ENCODE results near the gene SCAMP1.
"Not testable (repeated sequence)": the region's sequence is repeated elsewhere in the genome, so short reads cannot be mapped to it uniquely, and the experiment has no call there.

Gene SCAMP1

GRCh38 chr5:78430866-78431265 lies 70.4 kb downstream of the SCAMP1 start:
- no peak overlapping the region for H3K4me3 Mint-ChIP-seq
- H3K9me3 Mint-ChIP-seq: peaks cover 15% of the 10 kb centered on the region
- H3K27ac Mint-ChIP-seq: no peak overlapping the region
- H3K4me1 Mint-ChIP-seq (ENCODE audit: low read depth): no peaks in the 10 kb centered on the region
- H3K27me3 Mint-ChIP-seq: no peaks in the 10 kb centered on the region
- H3K36me3 Mint-ChIP-seq (ENCODE audit: low read depth): peaks cover 63% of the 10 kb centered on the region

DNA sequence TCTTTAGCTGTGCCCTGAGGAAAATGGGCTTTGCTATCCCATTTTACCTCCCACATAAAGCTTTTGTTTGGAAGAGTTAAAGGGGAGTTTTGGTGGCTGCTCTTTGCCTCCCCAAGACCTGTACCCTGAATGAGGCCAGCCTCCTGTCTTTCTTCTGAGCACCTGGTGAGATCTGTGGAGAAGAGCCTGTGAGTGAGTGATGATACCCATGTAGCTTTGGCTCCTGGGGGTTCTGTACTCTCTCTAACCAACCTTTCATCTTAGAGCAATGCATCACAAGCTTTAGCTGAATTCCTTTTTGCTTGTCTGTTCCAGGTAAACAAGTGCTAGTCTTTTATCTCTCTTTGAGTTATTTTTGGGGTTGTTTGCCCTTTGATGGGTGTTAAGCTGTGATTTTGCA lies 73.6 kb downstream of the SCAMP1 start:
- Mint-ChIP-seq H3K9me3 (peaks cover 10% of the 10 kb centered on the region), H3K4me1 (ENCODE audit: low read depth) (no peaks in the 10 kb centered on the region), H3K4me3 (no peak overlapping the region), H3K27ac (no peak overlapping the region), H3K27me3 (no peaks in the 10 kb centered on the region), H3K36me3 (ENCODE audit: low read depth) (peaks cover 67% of the 10 kb centered on the region)

- Mint-ChIP-seq H3K4me3 (no peak overlapping the region), H3K27ac (no peak overlapping the region), H3K4me1 (ENCODE audit: low read depth) (no peaks in the 10 kb centered on the region), H3K27me3 (no peaks in the 10 kb centered on the region), H3K36me3 (ENCODE audit: low read depth) (peaks cover 42% of the 10 kb centered on the region), H3K9me3 (peaks cover 4% of the 10 kb centered on the region)
Measured at GRCh38 chr5:78447775-78448424, 87.5 kb downstream of the SCAMP1 start.

DNA sequence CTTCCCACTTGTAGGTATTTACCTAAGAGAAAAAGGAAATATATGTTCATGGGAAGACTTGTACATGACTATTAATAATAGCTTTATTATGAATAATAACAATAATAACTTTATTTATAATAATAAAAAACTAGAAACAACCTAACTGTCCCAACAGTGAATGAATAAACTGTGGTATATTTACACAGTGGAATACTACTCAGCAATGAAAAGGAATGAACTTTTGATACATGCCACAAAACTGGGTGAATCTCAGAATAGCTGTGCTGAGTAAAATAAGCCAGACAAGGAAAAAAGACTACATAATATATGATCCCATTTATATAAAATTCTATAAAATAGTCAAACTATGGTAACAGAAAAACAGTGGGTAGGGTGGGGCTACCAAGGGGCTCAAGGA lies 88.7 kb downstream of the SCAMP1 start:
- Mint-ChIP-seq H3K36me3 (ENCODE audit: low read depth) (peaks cover 34% of the 10 kb centered on the region), H3K4me1 (ENCODE audit: low read depth) (no peaks in the 10 kb centered on the region), H3K27ac (no peak overlapping the region), H3K27me3 (no peaks in the 10 kb centered on the region), H3K9me3 (peaks cover 4% of the 10 kb centered on the region), H3K4me3 (no peak overlapping the region)

DNA sequence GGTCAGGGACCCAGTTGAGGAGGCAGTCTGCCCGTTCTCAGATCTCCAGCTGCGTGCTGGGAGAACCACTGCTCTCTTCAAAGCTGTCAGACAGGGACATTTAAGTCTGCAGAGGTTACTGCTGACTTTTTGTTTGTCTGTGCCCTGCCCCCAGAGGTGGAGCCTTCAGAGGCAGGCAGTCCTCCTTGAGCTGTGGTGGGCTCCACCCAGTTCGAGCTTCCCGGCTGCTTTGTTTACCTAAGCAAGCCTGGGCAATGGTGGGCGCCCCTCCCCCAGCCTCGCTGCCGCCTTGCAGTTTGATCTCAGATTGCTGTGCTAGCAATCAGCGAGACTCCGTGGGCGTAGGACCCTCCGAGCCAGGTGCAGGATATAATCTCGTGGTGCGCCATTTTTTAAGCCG lies 97.1 kb downstream of the SCAMP1 start:
- H3K27me3 Mint-ChIP-seq, H3K4me3 Mint-ChIP-seq, H3K27ac Mint-ChIP-seq, H3K9me3 Mint-ChIP-seq: not testable (repeated sequence)
- Mint-ChIP-seq H3K36me3 (ENCODE audit: low read depth) (peaks cover 25% of the 10 kb centered on the region), H3K4me1 (ENCODE audit: low read depth) (peaks cover 11% of the 10 kb centered on the region)

DNA sequence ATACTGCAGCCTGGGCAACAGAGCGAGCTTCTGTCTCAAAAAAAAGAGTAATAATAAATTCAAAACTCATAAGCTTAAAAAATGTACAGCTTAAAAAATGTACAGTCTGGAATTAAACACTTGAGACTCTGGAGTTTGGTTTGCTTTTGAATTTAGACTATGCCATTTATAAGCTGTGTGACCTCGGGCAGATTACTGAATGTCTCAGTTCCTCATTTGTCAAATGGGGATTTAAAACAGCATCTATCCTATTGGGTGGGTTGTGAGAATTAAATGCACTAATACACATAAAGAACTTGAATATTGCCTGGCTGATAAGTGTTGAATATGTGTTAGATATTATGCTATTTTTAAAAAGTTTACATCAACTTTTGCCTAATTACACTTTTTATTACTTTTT lies 98.4 kb downstream of the SCAMP1 start:
- Mint-ChIP-seq H3K27ac (no peak overlapping the region), H3K4me1 (ENCODE audit: low read depth) (peaks cover 11% of the 10 kb centered on the region), H3K9me3 (no peaks in the 10 kb centered on the region), H3K4me3 (no peak overlapping the region), H3K27me3 (no peaks in the 10 kb centered on the region), H3K36me3 (ENCODE audit: low read depth) (peaks cover 32% of the 10 kb centered on the region)

DNA sequence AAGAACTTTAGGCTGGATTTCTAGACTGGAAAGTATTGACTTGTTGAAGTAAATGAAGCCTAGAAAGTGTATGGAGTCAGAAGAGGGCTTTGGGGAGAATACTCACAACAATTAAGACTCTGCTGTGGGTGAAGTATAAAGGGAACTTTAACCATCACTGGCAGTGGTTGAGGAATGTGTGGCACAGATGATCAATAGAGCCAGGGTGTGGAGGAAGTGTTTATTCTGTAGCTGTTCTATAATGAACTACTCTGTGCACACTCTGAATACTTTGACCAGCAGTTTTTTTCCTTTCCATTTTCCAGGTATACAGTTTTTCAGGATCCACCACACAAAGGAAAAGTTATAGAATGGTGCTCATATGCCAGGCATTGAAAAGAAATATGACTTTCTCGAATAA lies 106.7 kb downstream of the SCAMP1 start:
- H3K4me1 Mint-ChIP-seq (ENCODE audit: low read depth): no peaks in the 10 kb centered on the region
- H3K27ac Mint-ChIP-seq: no peak overlapping the region
- no peaks in the 10 kb centered on the region for H3K27me3 Mint-ChIP-seq
- no peak overlapping the region for H3K4me3 Mint-ChIP-seq
- no peaks in the 10 kb centered on the region for H3K9me3 Mint-ChIP-seq
- peaks cover 29% of the 10 kb centered on the region for H3K36me3 Mint-ChIP-seq (ENCODE audit: low read depth)

GRCh38 chr5:78467752-78468357 lies 107.4 kb downstream of the SCAMP1 start:
- peaks cover 29% of the 10 kb centered on the region for H3K36me3 Mint-ChIP-seq (ENCODE audit: low read depth)
- no peaks in the 10 kb centered on the region for H3K4me1 Mint-ChIP-seq (ENCODE audit: low read depth)
- H3K4me3 Mint-ChIP-seq: no peak overlapping the region
- no peaks in the 10 kb centered on the region for H3K9me3 Mint-ChIP-seq
- no peaks in the 10 kb centered on the region for H3K27me3 Mint-ChIP-seq
- H3K27ac Mint-ChIP-seq: no peak overlapping the region

- peaks cover 7% of the 10 kb centered on the region for H3K36me3 Mint-ChIP-seq (ENCODE audit: low read depth)
- H3K4me1 Mint-ChIP-seq (ENCODE audit: low read depth): no peaks in the 10 kb centered on the region
- H3K27me3 Mint-ChIP-seq: no peaks in the 10 kb centered on the region
- H3K9me3 Mint-ChIP-seq: no peaks in the 10 kb centered on the region
- H3K27ac Mint-ChIP-seq: no peak overlapping the region
- H3K4me3 Mint-ChIP-seq: no peak overlapping the region
Measured at GRCh38 chr5:78471896-78472295, 111.5 kb downstream of the SCAMP1 start.

DNA sequence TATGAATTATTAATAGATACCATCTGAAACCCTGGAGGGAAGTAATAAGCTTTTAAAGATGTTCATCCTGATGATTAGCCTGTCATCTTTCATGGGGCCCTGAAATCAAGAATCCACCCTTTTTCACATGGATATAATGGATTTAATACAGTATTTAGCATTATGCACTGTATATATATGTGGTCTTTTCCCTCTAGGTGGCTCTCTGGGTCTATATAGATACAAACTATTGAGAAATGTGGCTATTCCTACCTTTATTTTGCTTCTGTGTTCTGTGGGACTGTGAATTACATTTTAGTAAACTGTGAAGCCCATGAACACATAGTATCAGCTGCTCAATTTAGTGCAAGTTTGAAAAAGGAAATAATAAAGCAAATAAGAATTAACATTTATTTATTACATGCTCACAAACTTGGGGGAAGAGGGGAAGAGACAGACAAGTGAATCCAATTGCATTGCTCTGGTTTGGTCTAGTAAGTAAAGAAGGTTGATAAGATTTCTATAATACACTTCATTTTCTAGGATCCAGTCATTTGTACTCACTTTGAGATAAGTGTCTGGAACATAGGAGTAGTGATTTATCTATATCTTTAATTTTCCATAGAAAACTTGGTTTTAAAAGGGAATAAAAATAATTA lies 112.2 kb downstream of the SCAMP1 start:
- no peak overlapping the region for H3K4me3 Mint-ChIP-seq
- H3K27me3 Mint-ChIP-seq: no peaks in the 10 kb centered on the region
- peaks cover 5% of the 10 kb centered on the region for H3K36me3 Mint-ChIP-seq (ENCODE audit: low read depth)
- H3K4me1 Mint-ChIP-seq (ENCODE audit: low read depth): no peaks in the 10 kb centered on the region
- H3K27ac Mint-ChIP-seq: no peak overlapping the region
- H3K9me3 Mint-ChIP-seq: no peaks in the 10 kb centered on the region

GRCh38 chr5:78473751-78474150 lies 113.3 kb downstream of the SCAMP1 start:
- Mint-ChIP-seq H3K27me3 (no peaks in the 10 kb centered on the region), H3K4me1 (ENCODE audit: low read depth) (no peaks in the 10 kb centered on the region), H3K4me3 (no peak overlapping the region), H3K9me3 (no peaks in the 10 kb centered on the region), H3K27ac (no peak overlapping the region), H3K36me3 (ENCODE audit: low read depth) (peaks cover 5% of the 10 kb centered on the region)

DNA sequence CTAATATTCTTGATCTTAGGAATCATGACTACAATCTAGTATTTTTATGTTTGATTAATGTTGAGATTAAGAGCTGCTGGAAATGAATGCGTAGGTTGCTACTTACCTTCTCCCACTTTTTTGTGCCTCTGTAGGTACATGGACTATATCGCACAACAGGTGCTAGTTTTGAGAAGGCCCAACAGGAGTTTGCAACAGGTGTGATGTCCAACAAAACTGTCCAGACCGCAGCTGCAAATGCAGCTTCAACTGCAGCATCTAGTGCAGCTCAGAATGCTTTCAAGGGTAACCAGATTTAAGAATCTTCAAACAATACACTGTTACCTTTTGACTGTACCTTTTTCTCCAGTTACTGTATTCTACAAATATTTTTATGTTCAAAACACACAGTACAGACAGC lies 115.0 kb downstream of the SCAMP1 start:
- no peak overlapping the region for H3K4me3 Mint-ChIP-seq
- H3K27ac Mint-ChIP-seq: no peak overlapping the region
- H3K36me3 Mint-ChIP-seq (ENCODE audit: low read depth): peaks cover 8% of the 10 kb centered on the region
- no peaks in the 10 kb centered on the region for H3K27me3 Mint-ChIP-seq
- no peaks in the 10 kb centered on the region for H3K4me1 Mint-ChIP-seq (ENCODE audit: low read depth)
- no peaks in the 10 kb centered on the region for H3K9me3 Mint-ChIP-seq

GRCh38 chr5:78476795-78477194 lies 116.4 kb downstream of the SCAMP1 start:
- Mint-ChIP-seq H3K4me3 (no peak overlapping the region), H3K27me3 (no peaks in the 10 kb centered on the region), H3K36me3 (ENCODE audit: low read depth) (peaks cover 8% of the 10 kb centered on the region), H3K27ac (no peak overlapping the region), H3K4me1 (ENCODE audit: low read depth) (no peaks in the 10 kb centered on the region), H3K9me3 (no peaks in the 10 kb centered on the region)

GRCh38 chr5:78482948-78483347 lies 122.5 kb downstream of the SCAMP1 start:
- H3K27me3 Mint-ChIP-seq: no peaks in the 10 kb centered on the region
- H3K36me3 Mint-ChIP-seq (ENCODE audit: low read depth): peaks cover 7% of the 10 kb centered on the region
- no peak overlapping the region for H3K27ac Mint-ChIP-seq
- H3K4me1 Mint-ChIP-seq (ENCODE audit: low read depth): peaks cover 18% of the 10 kb centered on the region
- no peaks in the 10 kb centered on the region for H3K9me3 Mint-ChIP-seq
- no peak overlapping the region for H3K4me3 Mint-ChIP-seq

GRCh38 chr5:78483809-78484521 lies 123.5 kb downstream of the SCAMP1 start:
- Mint-ChIP-seq H3K4me1 (ENCODE audit: low read depth) (peaks cover 18% of the 10 kb centered on the region), H3K4me3 (no peak overlapping the region), H3K27ac (no peak overlapping the region), H3K9me3 (no peaks in the 10 kb centered on the region), H3K36me3 (ENCODE audit: low read depth) (peaks cover 9% of the 10 kb centered on the region), H3K27me3 (no peaks in the 10 kb centered on the region)

All from stimulated activated naive CD8-positive, alpha-beta T cell treated with anti-CD3 and anti-CD28 coated beads, Interleukin-15, Interleukin-2, amounts not matched to agents 100 ng/mL and 50 ng/mL, for 24 hours (primary cell).